ENCODE results near the gene NDUFAF8. TPM values are rescaled to one million over a fixed set of nuclear protein-coding genes. Genes with fewer than 3 reads are reported as not detected.

The NDUFAF8 gene
- total and polyA plus RNA-seq, 7 donors: 8.6 to 52.4 (median 30.0) TPM

DNA sequence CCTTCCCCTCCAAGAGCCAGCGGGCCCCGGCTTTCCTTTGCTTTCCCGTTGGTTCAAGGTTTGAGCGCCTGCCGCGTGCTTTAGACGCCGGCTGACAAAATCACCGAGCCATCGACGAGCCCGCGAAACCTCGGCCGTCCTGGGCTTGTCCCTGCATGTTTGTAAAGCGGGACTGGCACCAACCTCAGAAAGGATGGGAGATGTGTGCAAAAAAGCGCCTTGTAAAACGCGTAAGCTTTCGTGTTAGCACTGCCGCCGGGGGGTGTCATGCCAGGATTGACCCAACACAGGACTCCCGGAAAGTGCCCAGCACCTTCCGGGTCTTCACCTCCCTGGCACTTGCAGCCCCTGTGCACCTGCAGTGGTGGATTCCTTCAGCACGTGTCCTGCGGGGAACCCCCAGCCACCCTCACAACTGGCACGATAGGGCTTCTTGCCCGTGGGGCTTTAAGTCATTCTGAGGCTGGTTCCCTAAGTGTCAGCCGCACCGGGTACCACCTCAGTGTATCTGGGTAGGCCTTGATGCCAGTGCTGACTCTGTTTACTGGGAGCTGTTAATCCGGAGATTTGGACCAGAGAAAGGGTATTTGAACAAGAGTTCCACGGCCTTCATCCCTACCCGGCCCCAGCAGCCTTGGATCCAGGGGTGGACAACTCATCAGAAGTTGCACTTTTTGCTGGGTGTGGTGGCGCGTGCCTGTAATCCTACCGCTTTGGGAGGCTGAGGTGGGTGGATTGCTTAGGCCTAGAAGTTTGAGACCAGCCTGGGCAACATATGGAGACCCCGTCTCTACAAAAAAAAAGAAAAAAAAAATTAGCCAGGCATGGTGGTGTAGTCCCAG is 817 bp downstream of the NDUFAF8 start:
- peak overlapping the region; percentile 87 to 92 (median 88) for H3K27ac ChIP-seq
- no peaks in the 10 kb centered on the region for H3K9me3 ChIP-seq
- H3K4me3 ChIP-seq: peak overlapping the region; percentile 59 to 93 (median 90)
- TF ChIP-seq EP300 (IDR thresholded peaks at IDR 0.05) (no peak), POLR2AphosphoS5 (IDR thresholded peaks at IDR 0.05) (no peak), POLR2A (IDR thresholded peaks at IDR 0.05) (no peak)
- TF ChIP-seq, protein P1, sequence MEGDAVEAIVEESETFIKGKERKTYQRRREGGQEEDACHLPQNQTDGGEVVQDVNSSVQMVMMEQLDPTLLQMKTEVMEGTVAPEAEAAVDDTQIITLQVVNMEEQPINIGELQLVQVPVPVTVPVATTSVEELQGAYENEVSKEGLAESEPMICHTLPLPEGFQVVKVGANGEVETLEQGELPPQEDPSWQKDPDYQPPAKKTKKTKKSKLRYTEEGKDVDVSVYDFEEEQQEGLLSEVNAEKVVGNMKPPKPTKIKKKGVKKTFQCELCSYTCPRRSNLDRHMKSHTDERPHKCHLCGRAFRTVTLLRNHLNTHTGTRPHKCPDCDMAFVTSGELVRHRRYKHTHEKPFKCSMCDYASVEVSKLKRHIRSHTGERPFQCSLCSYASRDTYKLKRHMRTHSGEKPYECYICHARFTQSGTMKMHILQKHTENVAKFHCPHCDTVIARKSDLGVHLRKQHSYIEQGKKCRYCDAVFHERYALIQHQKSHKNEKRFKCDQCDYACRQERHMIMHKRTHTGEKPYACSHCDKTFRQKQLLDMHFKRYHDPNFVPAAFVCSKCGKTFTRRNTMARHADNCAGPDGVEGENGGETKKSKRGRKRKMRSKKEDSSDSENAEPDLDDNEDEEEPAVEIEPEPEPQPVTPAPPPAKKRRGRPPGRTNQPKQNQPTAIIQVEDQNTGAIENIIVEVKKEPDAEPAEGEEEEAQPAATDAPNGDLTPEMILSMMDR (IDR thresholded peaks at IDR 0.05): no peak
- 11 to 18% methylated on average over 37 of the region's 37 CpGs for WGBS, 2 donors
- intact Hi-C loops (cut with DNase I): loop anchor here (1.0 to 5.0 kb wide), 2 partner anchors 17 to 253 kb away; no protein-coding TSS in a partner anchor
- no peaks in the 10 kb centered on the region for H3K27me3 ChIP-seq
- no peak for DNase-seq
- peaks cover 0 to 45% (median 36%) of the 10 kb centered on the region in 4 donors for H3K4me1 ChIP-seq
- peaks cover 0 to 14% (median 0%) of the 10 kb centered on the region in 4 donors for H3K36me3 ChIP-seq

DNA sequence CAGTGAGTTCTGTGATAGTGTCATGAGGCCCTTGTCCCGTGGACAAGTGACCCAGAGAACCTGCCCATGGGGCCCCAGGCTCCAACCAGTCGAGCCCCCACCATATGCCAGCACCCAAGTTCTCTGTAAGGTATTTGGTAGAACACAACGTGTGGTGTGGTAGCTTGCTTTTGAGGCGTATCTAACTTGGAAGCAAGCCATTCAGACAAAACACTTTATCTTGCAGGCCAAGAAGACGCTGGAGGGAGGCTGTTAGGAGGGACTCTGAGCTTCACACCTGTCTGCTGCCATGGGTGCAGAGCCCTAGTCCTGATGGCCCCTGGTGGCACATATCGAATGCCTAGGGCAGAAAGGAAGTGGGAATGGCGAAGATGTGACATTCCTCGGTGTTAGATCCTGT is 1.6 kb downstream of the NDUFAF8 start:
- peaks cover 0 to 14% (median 0%) of the 10 kb centered on the region in 4 donors for H3K36me3 ChIP-seq
- no peak overlapping the region for H3K27ac ChIP-seq
- DNase-seq: no peak
- H3K4me1 ChIP-seq: peaks cover 0 to 45% (median 36%) of the 10 kb centered on the region in 4 donors
- intact Hi-C loops (cut with DNase I): loop anchor here (1.0 to 5.0 kb wide), 2 partner anchors 98 to 253 kb away; no protein-coding TSS in a partner anchor
- 73 to 81% methylated on average over 8 of the region's 8 CpGs for WGBS, 2 donors
- H3K4me3 ChIP-seq: no peak overlapping the region
- H3K27me3 ChIP-seq: no peaks in the 10 kb centered on the region
- no peaks in the 10 kb centered on the region for H3K9me3 ChIP-seq
- TF ChIP-seq, protein P1 (IDR thresholded peaks at IDR 0.05): no peak
- no peak for TF ChIP-seq POLR2AphosphoS5 (IDR thresholded peaks at IDR 0.05)
- no peak for TF ChIP-seq EP300 (IDR thresholded peaks at IDR 0.05)
- no peak for TF ChIP-seq POLR2A (IDR thresholded peaks at IDR 0.05)

DNA sequence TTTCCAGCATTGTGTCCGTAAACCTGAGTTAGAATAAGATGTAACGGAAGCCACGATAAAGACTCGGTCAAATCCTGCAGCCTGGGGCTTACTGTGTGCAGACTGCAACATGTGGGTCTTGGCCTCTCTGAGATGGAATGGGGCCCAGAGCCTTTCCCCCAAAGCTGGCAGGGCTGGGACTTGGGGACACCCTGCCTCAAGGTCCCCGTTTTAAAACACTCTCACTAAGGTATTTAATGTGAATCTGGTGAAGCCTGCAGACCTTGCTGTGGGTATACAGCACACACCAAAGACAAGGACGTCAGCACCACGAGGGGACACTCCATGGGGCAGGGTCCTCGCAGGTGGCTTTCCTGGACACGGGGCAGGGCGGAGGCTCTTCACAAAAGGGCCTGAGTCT is 2.1 kb downstream of the NDUFAF8 start:
- no peak overlapping the region for H3K4me3 ChIP-seq
- peaks cover 0 to 43% (median 35%) of the 10 kb centered on the region in 4 donors for H3K4me1 ChIP-seq
- no peak for DNase-seq
- H3K36me3 ChIP-seq: peaks cover 0 to 11% (median 0%) of the 10 kb centered on the region in 4 donors
- H3K27ac ChIP-seq: no peak overlapping the region
- H3K9me3 ChIP-seq: no peaks in the 10 kb centered on the region
- H3K27me3 ChIP-seq: no peaks in the 10 kb centered on the region
- intact Hi-C loops (cut with DNase I): loop anchor here (1.0 to 5.0 kb wide), 2 partner anchors 99 to 254 kb away; no protein-coding TSS in a partner anchor
- TF ChIP-seq POLR2A (IDR thresholded peaks at IDR 0.05) (no peak), POLR2AphosphoS5 (IDR thresholded peaks at IDR 0.05) (no peak), EP300 (IDR thresholded peaks at IDR 0.05) (no peak)
- TF ChIP-seq, protein P1 (IDR thresholded peaks at IDR 0.05): no peak
- 89 to 92% methylated on average over 10 of the region's 10 CpGs for WGBS, 2 donors

DNA sequence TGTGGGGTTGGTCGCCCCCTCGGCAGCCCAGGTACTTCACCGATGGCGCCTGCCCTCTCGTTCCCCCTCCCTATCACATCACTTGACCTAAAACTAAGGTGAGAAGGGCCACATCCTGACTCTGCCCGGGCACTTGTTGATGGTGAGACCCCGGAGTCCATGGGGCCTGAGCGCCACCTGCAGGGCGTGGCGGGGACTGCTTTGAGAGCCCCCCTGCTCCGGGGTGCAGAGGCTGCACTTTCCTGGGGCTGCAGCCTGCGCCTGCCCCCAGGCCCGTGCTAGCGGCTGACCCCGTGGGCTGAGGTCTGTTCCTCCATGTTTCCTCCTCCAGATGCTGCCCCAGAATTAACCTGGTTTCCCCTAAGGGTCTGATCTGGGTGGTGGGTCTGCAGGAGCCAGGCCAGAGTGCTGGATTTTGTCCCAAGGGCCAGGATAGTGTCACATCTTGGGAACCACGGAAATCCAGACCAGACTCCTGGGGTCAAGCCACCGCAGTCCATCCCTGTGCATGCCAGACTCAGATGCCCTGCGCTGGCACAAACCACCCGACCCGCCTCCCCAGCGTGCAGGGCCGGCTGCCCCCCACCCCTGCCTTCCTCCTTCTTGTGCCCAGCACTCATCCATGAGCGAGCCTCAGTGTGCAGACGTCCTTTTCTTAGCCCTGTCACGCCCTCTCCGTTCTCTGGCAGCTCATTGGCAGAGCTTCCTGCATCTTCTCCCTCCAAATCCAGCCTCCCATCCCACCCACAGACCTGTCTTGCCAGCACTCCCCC is 2.7 kb downstream of the NDUFAF8 start:
- no peak overlapping the region for H3K4me3 ChIP-seq
- no peaks in the 10 kb centered on the region for H3K27me3 ChIP-seq
- no peak overlapping the region for H3K27ac ChIP-seq
- DNase-seq: no peak
- TF ChIP-seq EP300 (IDR thresholded peaks at IDR 0.05): no peak
- TF ChIP-seq POLR2A (IDR thresholded peaks at IDR 0.05): no peak
- TF ChIP-seq, protein P1 (IDR thresholded peaks at IDR 0.05): peak; percentile 9 to 80 (median 60)
- no peak for TF ChIP-seq POLR2AphosphoS5 (IDR thresholded peaks at IDR 0.05)
- H3K36me3 ChIP-seq: peaks cover 0 to 9% (median 0%) of the 10 kb centered on the region in 4 donors
- peaks cover 0 to 37% (median 29%) of the 10 kb centered on the region in 4 donors for H3K4me1 ChIP-seq
- H3K9me3 ChIP-seq: no peaks in the 10 kb centered on the region
- intact Hi-C loops (cut with DNase I): loop anchor here (1.0 to 5.0 kb wide), 2 partner anchors 100 to 255 kb away; no protein-coding TSS in a partner anchor
- WGBS, 2 donors: 58 to 63% methylated on average over 26 of the region's 26 CpGs
